ENCODE results near the gene EXTL2. TPM values are rescaled to one million over a fixed set of nuclear protein-coding genes. Genes with fewer than 3 reads are reported as not detected.
A peak's percentile ranks its signal among the peaks of the same experiment; 100 is the strongest.
"Not testable (repeated sequence)": the region's sequence is repeated elsewhere in the genome, so short reads cannot be mapped to it uniquely, and the experiment has no call there.

The EXTL2 gene
- total RNA-seq, 2 donors from 2014 or later, result 40.6 to 47.5 TPM

DNA sequence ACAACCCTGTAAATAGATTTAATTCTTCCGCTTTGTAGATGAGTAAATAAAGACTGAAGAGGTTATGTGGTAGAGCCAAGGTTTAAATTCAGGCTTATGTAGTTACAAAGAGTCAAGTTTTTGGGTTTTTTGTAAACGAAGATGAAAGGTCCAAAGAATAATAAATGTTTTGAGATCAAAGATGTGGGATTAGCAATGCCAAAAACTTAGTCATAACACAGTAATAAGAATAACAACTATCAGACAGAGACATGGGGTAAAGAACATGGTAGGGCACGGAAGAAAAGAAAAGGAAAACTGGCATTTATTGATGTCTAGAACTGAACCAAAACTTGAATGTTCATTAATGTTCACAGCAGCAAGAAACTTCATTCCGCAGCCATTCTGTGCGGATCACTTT, 42.9 kb downstream of the EXTL2 start:
- H3K27ac ChIP-seq (ENCODE audit: low read depth, low read length), result no peak overlapping the region
- peaks cover 6% of the 10 kb centered on the region for H3K9me3 Mint-ChIP-seq
- no peaks in the 10 kb centered on the region for H3K36me3 Mint-ChIP-seq (ENCODE audit: low read depth)
- 79 to 98% methylated on average over 3 to 5 of the region's 5 CpGs for WGBS, 2 experiments (ENCODE audit: insufficient coverage in 1 of 2, insufficient read length in 1 of 2)
- TF ChIP-seq, protein P1, sequence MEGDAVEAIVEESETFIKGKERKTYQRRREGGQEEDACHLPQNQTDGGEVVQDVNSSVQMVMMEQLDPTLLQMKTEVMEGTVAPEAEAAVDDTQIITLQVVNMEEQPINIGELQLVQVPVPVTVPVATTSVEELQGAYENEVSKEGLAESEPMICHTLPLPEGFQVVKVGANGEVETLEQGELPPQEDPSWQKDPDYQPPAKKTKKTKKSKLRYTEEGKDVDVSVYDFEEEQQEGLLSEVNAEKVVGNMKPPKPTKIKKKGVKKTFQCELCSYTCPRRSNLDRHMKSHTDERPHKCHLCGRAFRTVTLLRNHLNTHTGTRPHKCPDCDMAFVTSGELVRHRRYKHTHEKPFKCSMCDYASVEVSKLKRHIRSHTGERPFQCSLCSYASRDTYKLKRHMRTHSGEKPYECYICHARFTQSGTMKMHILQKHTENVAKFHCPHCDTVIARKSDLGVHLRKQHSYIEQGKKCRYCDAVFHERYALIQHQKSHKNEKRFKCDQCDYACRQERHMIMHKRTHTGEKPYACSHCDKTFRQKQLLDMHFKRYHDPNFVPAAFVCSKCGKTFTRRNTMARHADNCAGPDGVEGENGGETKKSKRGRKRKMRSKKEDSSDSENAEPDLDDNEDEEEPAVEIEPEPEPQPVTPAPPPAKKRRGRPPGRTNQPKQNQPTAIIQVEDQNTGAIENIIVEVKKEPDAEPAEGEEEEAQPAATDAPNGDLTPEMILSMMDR (conservative IDR thresholded peaks at IDR 0.05), result no peak
- H3K36me3 ChIP-seq (ENCODE audit: control insufficient read depth, insufficient read depth, low read length), result no peaks in the 10 kb centered on the region
- DNase-seq, result no peak
- H3K4me3 Mint-ChIP-seq, result no peak overlapping the region
- peaks cover 7% of the 10 kb centered on the region for H3K9me3 ChIP-seq (ENCODE audit: control insufficient read depth, low read length)
- no peak overlapping the region for H3K9ac ChIP-seq (ENCODE audit: extremely low read depth, low read length, poor library complexity, severe bottlenecking)
- no peak overlapping the region for H3K27ac Mint-ChIP-seq
- no peaks in the 10 kb centered on the region for H3K27me3 ChIP-seq (ENCODE audit: control insufficient read depth, insufficient read depth, low read length, poor library complexity, severe bottlenecking)
- no peak overlapping the region for H3K4me3 ChIP-seq (ENCODE audit: low read length)
- H3K4me1 ChIP-seq (ENCODE audit: control insufficient read depth, insufficient read depth, low read length), result peaks cover 6% of the 10 kb centered on the region
- H3K27me3 Mint-ChIP-seq (ENCODE audit: insufficient read depth), result peaks cover 29% of the 10 kb centered on the region
- peaks cover 7% of the 10 kb centered on the region for H3K4me1 Mint-ChIP-seq

DNA sequence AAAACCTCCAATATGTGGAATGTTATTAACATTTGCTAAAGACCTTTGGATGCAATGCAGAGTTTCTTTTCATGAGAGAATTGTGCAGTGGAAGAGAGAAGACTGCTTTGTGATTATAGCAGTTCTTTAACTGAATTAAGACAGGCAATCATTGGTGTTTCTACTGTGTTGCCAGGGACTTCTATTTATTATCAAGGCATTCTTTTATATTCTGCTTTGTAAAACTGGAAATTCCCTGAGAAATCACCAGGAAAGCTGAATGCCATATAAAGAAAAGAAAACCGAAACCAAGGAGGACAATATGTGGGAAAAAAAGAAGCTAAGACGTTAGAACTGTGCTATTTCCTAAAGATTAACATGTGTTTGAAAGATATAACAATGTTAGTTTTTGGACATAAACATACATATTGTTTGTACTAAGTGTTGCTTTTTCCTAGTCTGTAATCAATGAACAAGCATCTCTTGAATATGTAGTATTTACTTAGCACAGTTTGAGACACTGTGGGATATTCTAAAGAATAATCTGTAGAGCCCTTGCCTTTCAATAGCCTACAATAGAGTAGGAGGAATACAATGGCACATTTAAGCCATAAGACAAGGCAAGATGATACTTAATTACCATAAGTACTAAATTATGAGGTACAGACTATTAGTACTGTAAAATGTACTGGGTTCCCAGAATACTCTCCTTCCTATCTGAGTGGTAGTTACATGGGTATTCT, 47.1 kb downstream of the EXTL2 start:
- H3K4me3 ChIP-seq (ENCODE audit: low read length), result no peak overlapping the region
- no peak overlapping the region for H3K27ac Mint-ChIP-seq
- H3K4me1 ChIP-seq (ENCODE audit: control insufficient read depth, insufficient read depth, low read length), result peaks cover 11% of the 10 kb centered on the region
- peak overlapping the region; percentile 85 for H3K27ac ChIP-seq (ENCODE audit: low read depth, low read length)
- H3K9me3 Mint-ChIP-seq, result peaks cover 13% of the 10 kb centered on the region
- TF ChIP-seq, protein P1 (conservative IDR thresholded peaks at IDR 0.05), result no peak
- H3K9me3 ChIP-seq (ENCODE audit: control insufficient read depth, low read length), result peaks cover 23% of the 10 kb centered on the region
- peaks cover 3% of the 10 kb centered on the region for H3K36me3 Mint-ChIP-seq (ENCODE audit: low read depth)
- DNase-seq, result no peak
- H3K27me3 ChIP-seq (ENCODE audit: control insufficient read depth, insufficient read depth, low read length, poor library complexity, severe bottlenecking), result no peaks in the 10 kb centered on the region
- H3K27me3 Mint-ChIP-seq (ENCODE audit: insufficient read depth), result peaks cover 47% of the 10 kb centered on the region
- peaks cover 9% of the 10 kb centered on the region for H3K4me1 Mint-ChIP-seq
- no peaks in the 10 kb centered on the region for H3K36me3 ChIP-seq (ENCODE audit: control insufficient read depth, insufficient read depth, low read length)
- no peak overlapping the region for H3K9ac ChIP-seq (ENCODE audit: extremely low read depth, low read length, poor library complexity, severe bottlenecking)
- WGBS, 2 experiments (ENCODE audit: insufficient coverage in 1 of 2, insufficient read length in 1 of 2), result 55 to 69% methylated on average over 2 of the region's 2 CpGs
- no peak overlapping the region for H3K4me3 Mint-ChIP-seq

DNA sequence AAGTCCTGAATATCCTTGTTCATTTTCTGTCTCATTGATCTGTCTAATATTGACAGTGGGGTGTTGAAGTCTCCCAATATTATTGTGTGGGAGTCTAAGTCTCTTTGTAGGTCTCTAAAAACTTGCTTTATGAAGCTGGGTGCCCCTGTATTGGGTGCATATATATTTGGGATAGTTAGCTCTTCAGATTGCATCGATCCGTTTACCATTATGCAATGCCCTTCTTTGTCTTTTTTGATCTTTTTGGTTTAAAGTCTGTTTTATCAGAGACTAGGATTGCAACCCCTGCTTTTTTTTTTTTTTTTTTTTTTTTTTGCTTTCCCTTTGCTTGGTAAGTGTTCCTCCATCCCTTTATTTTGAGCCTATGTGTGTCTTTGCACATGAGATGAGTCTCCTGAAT, 51.5 kb downstream of the EXTL2 start:
- H3K27ac Mint-ChIP-seq; H3K27me3 ChIP-seq (ENCODE audit: control insufficient read depth, insufficient read depth, low read length, poor library complexity, severe bottlenecking); DNase-seq; H3K4me1 Mint-ChIP-seq; H3K4me3 Mint-ChIP-seq; H3K36me3 ChIP-seq (ENCODE audit: control insufficient read depth, insufficient read depth, low read length); H3K27ac ChIP-seq (ENCODE audit: low read depth, low read length); H3K4me3 ChIP-seq (ENCODE audit: low read length); H3K9ac ChIP-seq (ENCODE audit: extremely low read depth, low read length, poor library complexity, severe bottlenecking): not testable (repeated sequence)
- Mint-ChIP-seq H3K9me3 (peaks cover 47% of the 10 kb centered on the region), H3K27me3 (ENCODE audit: insufficient read depth) (peaks cover 34% of the 10 kb centered on the region), H3K36me3 (ENCODE audit: low read depth) (peaks cover 19% of the 10 kb centered on the region)
- WGBS, 2 experiments (ENCODE audit: insufficient coverage in 1 of 2, insufficient read length in 1 of 2), result 96 to 100% methylated on average over 2 of the region's 2 CpGs
- peaks cover 11% of the 10 kb centered on the region for H3K4me1 ChIP-seq (ENCODE audit: control insufficient read depth, insufficient read depth, low read length)
- peaks cover 63% of the 10 kb centered on the region for H3K9me3 ChIP-seq (ENCODE audit: control insufficient read depth, low read length)
